ENCODE data around the gene ARSI.

The ARSI gene

DNA sequence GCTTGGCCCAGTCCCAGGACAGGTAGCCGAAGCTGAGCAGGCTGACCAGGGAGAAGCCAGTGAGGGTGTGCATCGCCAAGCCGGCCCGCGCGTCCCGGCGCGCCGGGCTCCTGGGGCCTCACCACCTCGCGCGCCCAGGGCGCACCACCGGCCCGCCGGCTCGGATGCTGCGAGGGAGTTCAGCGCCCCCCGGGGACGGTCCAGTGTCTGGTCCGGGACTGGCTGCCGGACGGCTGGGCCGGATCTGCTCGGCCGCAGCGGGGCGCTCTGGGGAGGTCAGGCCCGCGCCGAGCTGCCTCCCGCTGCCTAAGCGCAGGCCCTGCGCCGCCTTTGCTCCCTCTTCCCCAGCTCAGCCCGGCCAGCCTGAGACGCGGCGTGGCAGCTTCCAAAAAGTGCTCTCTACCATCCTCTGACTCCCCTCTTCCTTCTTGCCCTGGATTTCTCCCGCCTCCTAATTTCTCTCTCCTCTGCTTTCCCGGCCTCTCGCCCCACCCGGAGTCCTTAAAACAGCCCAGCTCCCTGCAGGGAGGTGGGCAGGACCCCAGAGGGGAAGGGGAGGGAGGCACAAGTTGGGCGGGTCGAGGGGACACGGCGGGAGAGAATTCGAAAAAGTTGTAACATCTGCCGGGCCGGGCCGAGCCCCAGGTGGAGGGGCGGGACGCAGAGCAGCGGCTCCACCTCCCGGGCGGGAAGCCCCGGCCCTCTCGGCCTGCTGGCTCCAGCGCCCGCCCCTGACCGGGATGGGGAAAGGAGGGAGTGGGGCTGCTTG lies at the start of gene ARSI:
Gene ARSI (minus strand): TSS at position 605 of the 769 bp plus-strand sequence. CDS start 532 bp downstream, at position 73.
- DNase-seq (ENCODE audit: low spot score) = no peak

DNA sequence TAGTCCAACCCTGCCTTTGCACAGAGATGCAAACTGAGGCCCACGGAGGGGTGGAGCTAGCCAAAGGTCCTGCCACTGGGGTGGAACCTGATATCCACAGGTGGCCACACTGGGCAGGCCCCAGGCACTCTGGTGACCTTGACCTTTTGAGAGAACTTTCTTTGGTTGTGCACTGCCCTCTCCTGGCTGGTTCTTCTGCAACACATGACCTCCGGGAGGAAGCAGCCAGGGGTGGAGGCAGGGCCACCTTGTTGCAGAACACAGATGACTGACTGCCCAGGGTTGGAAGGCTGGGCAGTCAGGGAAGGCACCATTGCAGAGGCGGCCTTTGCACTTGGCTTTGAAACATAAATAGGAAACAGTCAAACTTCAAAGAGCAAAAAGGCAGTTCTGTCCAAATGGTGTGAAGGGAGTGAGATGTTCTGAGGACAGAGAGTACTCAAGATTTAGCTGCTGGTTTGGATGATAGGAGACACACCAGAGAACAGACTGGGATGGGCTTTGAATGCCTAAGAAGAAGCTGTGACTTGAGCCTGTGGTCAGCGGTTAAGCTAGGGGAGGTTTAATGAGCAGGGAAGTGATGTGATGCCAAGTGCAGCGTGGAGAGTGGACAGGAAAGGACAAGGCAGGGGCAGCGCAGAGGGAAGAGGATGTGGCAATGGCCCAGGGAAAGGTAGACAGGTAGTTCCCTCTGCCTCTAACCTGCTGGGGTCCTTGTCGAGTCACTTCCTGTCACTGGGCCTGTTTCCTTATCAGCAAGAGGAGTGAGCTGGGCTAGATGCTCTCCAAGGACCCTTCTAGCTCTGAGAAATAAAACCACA lies 48.0 kb upstream of the ARSI start:
- peak; percentile 9 for DNase-seq (ENCODE audit: low spot score)

GRCh38 chr5:150349681-150350275 lies 47.1 kb upstream of the ARSI start:
- no peak for DNase-seq (ENCODE audit: low spot score)

DNA sequence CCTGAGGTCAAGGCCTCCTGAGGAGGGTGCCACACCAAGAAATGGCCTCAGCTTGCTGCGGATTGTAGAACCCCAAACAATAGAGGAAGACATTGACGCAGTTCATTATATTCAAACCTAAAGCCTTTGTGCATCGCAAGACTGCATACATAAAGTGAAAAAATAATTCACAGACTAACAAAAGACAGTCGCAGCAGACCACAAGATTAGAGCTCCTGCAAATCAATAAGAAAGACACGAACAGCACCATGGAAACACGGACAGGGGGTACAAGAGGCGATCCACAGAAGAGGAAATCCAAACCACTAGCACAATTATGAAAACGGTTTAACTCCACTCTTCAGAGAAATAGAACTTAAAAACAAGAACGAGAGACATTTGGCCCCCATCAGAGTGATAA lies 44.7 kb upstream of the ARSI start:
- no peak for DNase-seq (ENCODE audit: low spot score)

GRCh38 chr5:150347003-150347402 lies 44.3 kb upstream of the ARSI start:
- no peak for DNase-seq (ENCODE audit: low spot score)

DNA sequence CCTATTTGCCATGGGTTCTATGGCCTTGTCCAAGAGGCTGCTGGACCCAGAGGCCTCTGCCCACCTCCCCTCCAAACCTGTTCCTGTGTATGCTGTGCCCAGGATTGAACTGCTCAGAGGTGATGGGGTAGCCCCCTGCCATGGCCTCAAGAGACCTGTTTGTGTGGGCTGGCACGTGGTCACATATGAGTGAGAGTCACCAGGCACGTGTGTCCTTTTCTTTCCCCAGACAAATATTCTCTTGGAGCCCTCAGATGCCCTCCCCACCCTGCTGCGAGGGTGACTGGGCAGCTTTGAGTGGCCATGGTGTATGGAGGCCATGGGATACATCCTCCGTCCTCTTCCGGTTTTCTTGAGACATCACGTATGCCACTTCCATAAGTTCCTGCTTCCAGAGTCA lies 43.9 kb upstream of the ARSI start:
- no peak for DNase-seq (ENCODE audit: low spot score)

DNA sequence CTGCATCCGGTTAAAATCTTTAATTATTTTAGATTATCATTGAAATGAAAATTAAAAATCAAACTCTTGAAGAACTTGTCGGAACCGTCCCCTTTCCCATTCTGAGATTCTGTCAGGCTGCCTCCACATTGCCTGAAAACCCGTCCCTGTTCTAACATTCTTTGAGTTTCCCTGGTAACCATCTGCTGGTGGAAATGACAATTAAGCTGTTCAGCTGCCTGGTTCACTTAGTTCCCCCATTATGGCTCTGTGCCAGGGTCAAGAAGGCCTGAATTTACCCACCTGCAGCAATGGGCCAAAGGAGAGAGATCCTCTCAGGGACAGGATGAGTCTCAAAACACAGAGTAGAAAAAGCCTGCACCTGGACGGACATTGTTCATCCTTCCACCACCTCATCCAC lies 43.0 kb upstream of the ARSI start:
- DNase-seq (ENCODE audit: low spot score) = no peak

DNA sequence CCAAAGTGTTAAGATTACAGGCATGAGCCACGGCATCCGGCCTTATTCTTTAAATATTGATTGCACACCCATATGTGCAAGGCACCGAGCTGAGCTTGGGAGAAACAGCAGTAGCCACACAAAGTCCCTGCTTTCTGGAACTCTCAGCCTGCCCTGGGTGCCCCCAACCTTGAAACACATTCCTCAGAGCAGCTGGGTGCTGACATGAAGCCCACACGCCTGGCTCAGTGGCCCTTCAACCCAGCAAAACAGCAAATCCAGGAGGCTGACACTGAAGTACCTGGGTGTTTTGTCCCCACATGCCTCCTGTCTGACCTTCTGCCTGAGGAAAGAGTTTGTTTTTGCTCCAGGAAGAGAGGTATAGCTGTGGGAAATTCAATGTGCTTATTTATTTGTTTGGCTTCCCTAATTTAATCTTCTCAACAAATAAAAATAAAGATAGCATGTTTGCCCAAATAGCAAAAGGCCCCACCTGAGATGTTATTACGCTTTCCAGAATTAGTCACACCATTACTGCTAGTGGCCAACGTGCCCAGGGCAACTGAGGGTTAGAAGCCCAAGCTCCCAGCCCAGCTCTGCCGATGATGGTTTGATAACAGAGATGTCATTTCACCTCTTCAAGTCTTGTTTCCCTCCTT lies 41.4 kb upstream of the ARSI start:
- no peak for DNase-seq (ENCODE audit: low spot score)

- no peak for DNase-seq (ENCODE audit: low spot score)
Observed at GRCh38 chr5:150342583-150342982, 39.9 kb upstream of the ARSI start.

- DNase-seq (ENCODE audit: low spot score) = no peak
Observed at GRCh38 chr5:150341989-150342388, 39.3 kb upstream of the ARSI start.

GRCh38 chr5:150341331-150341730 lies 38.6 kb upstream of the ARSI start:
- no peak for DNase-seq (ENCODE audit: low spot score)

DNA sequence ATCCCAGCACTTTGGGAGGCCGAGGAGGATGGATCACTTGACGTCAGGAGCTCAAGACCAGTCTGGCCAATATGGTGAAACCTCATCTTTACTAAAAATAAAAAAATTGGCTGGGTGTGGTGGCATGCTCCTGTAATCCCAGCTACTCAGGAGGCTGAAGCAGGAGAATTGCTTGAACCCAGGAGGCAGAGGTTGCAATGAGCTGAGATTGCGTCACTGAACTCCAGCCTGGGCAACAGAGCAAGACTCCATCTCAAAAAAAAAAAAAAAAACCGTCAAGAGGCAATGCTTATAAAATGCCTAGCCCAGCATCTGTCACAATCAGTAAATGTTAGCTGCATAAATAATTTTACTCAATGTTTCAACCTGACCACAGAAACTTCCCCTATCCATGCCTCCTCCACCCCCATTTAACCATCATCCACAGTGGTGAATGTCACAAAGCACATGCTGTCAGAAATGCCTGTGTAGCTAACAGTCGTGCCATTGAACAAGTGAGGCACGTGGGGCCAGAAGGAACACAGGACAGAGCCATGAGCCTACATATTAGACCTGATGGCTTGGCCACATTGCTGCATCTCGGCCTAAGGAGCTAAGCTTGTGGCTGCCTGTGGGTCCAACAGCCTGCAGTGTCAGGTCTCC lies 38.0 kb upstream of the ARSI start:
- no peak for DNase-seq (ENCODE audit: low spot score)

DNA sequence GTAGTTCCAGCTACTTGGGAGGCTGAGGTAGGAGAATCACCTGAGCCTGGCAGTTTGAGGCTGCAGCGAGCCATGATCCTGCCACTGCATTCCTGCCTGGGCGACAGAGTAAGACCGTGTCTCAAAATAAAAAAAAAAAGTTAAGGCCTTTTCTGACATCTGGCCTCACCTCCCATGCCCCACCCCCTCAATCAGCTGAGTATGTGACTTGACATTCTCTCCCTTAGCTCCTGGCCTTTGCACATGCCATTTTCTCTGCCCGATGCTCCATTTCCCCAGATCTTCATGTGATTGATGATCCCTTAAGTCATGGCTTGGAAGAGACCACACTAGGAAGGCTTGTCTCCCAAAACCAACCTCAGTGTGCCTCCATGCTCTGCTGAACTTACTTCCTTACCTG lies 37.1 kb upstream of the ARSI start:
- DNase-seq (ENCODE audit: low spot score) = no peak

GRCh38 chr5:150339165-150339564 lies 36.5 kb upstream of the ARSI start:
- DNase-seq (ENCODE audit: low spot score) = no peak

DNA sequence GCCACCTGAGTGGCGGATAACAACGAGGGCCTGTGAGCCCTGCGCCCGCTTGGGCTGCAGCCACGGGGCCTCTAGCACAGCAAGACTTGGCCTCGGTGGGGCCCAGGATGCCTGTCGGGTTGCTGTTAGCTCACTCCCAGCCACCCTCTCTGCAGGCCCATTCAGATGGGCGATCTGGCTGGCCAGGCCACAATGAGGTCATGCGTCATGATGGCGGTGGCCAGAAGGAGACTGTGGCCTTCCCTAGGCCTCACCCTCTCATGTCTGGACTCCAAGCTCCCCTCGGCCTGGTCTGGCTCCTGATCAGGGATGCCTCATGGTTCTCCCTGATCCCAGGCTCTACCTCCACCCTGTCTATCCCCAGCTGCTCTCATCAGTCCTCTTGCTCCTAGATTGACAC lies 35.8 kb upstream of the ARSI start:
- DNase-seq (ENCODE audit: low spot score) = no peak

- no peak for DNase-seq (ENCODE audit: low spot score)
Observed at GRCh38 chr5:150335778-150336177, 33.1 kb upstream of the ARSI start.

DNA sequence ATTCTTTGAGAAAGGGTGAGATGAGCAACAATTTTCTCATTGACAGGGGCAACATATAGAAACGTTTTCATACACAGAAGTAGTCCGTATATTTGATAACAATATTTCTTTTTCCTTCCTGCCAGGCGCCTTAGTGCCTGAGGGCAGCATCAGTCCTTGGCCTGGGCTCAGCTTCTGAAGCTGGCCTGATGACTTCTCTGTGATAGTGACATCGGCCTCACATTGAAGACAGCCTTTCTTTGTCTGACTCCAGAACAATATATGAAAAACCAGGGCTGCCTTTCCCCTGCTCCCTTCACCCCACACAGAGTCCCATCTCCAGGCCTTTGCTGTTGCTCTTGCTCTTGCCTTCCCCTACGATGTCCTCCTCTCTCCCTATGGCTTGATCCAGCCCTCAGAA lies 30.7 kb upstream of the ARSI start:
- DNase-seq (ENCODE audit: low spot score) = no peak

DNA sequence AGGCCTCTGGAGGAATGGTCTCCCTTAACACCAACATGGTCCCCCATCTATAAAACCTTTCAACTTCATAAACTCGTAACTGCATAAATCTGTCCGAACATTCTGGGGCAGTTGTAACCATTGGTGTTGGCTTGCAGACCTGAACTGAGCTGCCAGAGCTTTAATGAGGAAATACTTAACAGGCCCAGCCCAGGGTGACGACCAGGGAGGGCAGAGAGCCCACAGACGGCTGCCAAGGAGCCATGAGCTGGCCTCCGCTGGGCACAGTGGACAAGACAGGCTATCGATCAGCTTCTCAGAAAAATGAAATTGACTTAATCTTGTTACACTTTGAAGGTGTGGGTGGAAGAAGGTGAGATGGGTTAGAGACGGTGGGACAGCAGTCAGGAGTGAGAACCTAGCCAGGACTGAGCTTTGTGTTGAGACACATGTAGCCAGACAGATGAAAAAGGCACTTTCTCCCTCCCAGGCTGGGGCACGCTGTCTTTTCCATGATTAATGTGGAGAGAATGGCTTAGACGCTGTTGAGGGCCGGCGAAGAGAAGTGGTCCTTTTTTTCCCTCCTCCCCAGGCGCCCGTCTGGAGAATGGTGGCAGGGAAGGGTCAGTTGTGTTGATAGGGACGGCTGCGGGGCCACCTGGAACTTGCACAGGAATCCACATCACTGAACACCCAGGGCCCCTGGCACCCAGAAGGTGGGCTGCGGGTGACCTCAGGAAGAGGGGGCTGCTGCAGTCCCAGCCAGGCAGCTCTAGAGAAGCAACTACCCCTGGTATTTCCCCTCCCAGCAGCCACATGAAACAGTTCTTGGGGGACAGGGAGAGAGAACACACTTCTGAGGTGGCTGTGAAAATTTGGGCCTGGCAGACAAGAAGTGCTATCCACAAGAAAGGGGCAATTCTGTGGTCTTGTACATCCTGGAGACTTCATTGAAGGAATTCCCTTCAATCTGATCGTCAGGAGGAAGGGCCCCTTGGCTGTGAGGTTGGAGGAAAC lies 27.5 kb upstream of the ARSI start:
- no peak for DNase-seq (ENCODE audit: low spot score)

- no peak for DNase-seq (ENCODE audit: low spot score)
Observed at GRCh38 chr5:150329038-150329437, 26.3 kb upstream of the ARSI start.

DNA sequence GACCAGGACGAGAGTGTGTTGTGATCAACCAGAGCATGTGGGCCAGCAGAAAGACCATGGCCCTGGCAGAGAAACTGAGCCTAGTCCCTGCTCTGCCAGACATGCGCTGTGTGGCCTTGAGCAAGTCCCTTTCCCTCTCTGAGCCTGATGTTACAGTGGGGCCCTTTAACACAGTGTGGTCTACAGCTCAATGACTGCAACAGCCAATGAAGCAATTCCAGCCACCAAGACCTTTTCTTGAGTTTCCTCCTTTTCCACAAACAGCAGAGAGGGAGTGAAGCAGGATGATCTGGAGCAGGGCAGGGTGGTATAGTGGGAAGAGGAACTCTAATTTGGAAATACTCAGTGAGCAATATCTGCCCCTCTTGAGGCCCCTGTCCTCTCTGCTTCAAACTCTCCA lies 25.8 kb upstream of the ARSI start:
- no peak for DNase-seq (ENCODE audit: low spot score)

DNA sequence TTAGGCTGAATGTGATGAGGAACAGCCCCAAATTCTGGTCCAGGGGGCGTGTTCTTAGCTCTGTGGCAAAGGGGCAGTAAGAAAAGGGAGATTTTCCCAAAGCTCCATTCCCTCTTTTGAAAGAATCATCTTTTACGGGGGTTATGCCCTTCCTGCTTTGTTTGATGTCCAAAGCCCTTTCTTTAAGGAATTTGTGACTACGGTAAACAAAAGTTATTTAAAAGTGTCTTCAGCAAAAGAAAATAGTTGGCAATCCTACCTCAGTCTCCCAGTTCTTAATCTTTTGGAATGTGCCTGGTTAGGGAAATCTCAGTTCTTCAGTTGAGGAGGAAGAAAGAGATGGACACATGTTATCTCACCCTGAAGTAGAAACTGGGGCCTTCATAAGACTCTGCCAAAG lies 24.4 kb upstream of the ARSI start:
- DNase-seq (ENCODE audit: low spot score) = no peak

Measured in hematopoietic multipotent progenitor cell treated with erythropoietin and hydrocortisone succinate and interleukin-3 and kit ligand, for 15 days (in vitro differentiated cells).